Measurements from ENCODE around the gene LDB2. TPM values are rescaled to one million over a fixed set of nuclear protein-coding genes. Genes with fewer than 3 reads are reported as not detected.

LDB2 gene
- total and polyA plus RNA-seq, 2 of the 8 experiments (the other 6 are each of a cell fraction or from before 2014, with no cell fraction given) = 57.0 to 140 TPM

DNA sequence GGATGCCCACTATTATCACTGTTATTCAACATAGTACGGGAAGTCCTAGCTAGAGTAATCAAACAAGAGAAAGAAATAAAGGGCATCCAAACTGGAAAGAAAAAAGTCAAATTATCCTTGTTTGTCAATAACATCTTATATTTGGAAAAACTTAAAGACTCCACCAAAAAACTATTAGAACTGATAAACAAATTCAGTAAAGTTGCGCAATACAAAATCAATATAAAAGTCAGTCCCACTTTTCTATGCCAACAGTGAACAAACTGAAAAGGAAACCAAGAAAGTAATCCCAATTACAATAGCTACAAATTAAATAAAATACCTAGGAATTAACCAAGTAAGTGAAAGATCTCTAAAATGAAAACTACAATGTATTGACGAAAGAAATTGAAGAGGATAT lies 321.3 kb downstream of the LDB2 start:
- no peaks in the 10 kb centered on the region for H3K79me2 ChIP-seq (ENCODE audit: control insufficient read depth in 1 of 2, insufficient read depth in 2 of 2, low read length in 2 of 2)
- H4K5ac ChIP-seq (ENCODE audit: insufficient read length, low read depth, low read length) = no peak overlapping the region
- no peak overlapping the region for H3K9ac ChIP-seq (replicated peaks in 1 of 4; ENCODE audit: extremely low read depth in 1 of 4, low read depth in 3 of 4, low read length in 3 of 4)
- no peak overlapping the region for H4K8ac ChIP-seq (ENCODE audit: extremely low read depth, insufficient read depth, low read length)
- H3K4me3 ChIP-seq (ENCODE audit: extremely low read depth in 1 of 4, insufficient read depth in 2 of 4, low read depth in 3 of 4, low read length in 4 of 4) = no peak overlapping the region
- no peaks in the 10 kb centered on the region for H3K79me1 ChIP-seq (ENCODE audit: low read depth, low read length)
- ChIA-PET POLR2A (ENCODE audit: partially characterized antibody) (no interaction called here), CTCF (ENCODE audit: partially characterized antibody) (interaction anchor here (0.6 kb wide), 1 partner anchor 183 kb away, joined by 3 read pairs; no protein-coding TSS in a partner anchor)
- H3K23ac ChIP-seq (ENCODE audit: insufficient read length) = no peak overlapping the region
- H2BK20ac ChIP-seq (ENCODE audit: low read length) = no peak overlapping the region
- H3K4ac ChIP-seq (replicated peaks; ENCODE audit: insufficient read length, low read depth, low read length) = no peak overlapping the region
- H3K18ac ChIP-seq (ENCODE audit: extremely low read depth, low read length) = no peak overlapping the region
- H3K4me2 ChIP-seq (ENCODE audit: insufficient read depth in 1 of 2, low read depth in 2 of 2, low read length in 2 of 2) = no peak overlapping the region
- H3K56ac ChIP-seq (replicated peaks; ENCODE audit: insufficient read length, low read depth, low read length) = no peak overlapping the region
- H4K20me1 ChIP-seq (replicated peaks in 1 of 2; ENCODE audit: control insufficient read depth in 1 of 2, insufficient read depth in 2 of 2, low read length in 2 of 2) = peaks cover 0 to 2% of the 10 kb centered on the region in 2 experiments
- no peaks in the 10 kb centered on the region; the same call in 1 of the 2 replicates for H3K23me2 ChIP-seq (ENCODE audit: low read depth, low read length)
- H3K36me3 ChIP-seq (ENCODE audit: control insufficient read depth in 2 of 4, insufficient read depth in 4 of 4, low read length in 3 of 4) = no peaks in the 10 kb centered on the region
- no peak for TF ChIP-seq KDM5A (IDR thresholded peaks at IDR 0.05; ENCODE audit: low read length)
- no peak for TF ChIP-seq JUN (IDR thresholded peaks at IDR 0.05; ENCODE audit: low read depth, low read length)
- no peak for TF ChIP-seq SP4 (IDR thresholded peaks at IDR 0.05; ENCODE audit: low read length)
- no peak for TF ChIP-seq TEAD4 (IDR thresholded peaks at IDR 0.05; ENCODE audit: low read depth, low read length)
- TF ChIP-seq SIN3A (conservative IDR thresholded peaks at IDR 0.05 in 1 of 2, IDR thresholded peaks at IDR 0.05 in 1 of 2; ENCODE audit: low read depth in 1 of 2, low read length in 2 of 2) = no peak
- TF ChIP-seq CEBPB (IDR thresholded peaks at IDR 0.05; ENCODE audit: low read depth, low read length) = peak; percentile 90
- TF ChIP-seq GTF2F1 (IDR thresholded peaks at IDR 0.05; ENCODE audit: borderline replicate concordance, low read depth, low read length) = no peak
- no peak for TF ChIP-seq TBP (IDR thresholded peaks at IDR 0.05; ENCODE audit: low read depth, low read length)
- no peak overlapping the region for H2BK12ac ChIP-seq (ENCODE audit: low read depth, low read length)
- H3K9me3 ChIP-seq (ENCODE audit: insufficient read depth in 2 of 2, low read depth in 1 of 2, low read length in 1 of 2) = no peaks in the 10 kb centered on the region
- no peak for DNase-seq (ENCODE audit: low read depth in 1 of 2, low spot score in 2 of 2)
- H2BK5ac ChIP-seq (ENCODE audit: low read depth, low read length) = no peak overlapping the region
- no peak overlapping the region for H2AFZ ChIP-seq (ENCODE audit: low read length)
- no peaks in the 10 kb centered on the region for H3K27me3 ChIP-seq (replicated peaks in 1 of 4; ENCODE audit: control insufficient read depth in 3 of 4, extremely low read depth in 1 of 4, insufficient read depth in 3 of 4, low read length in 3 of 4)
- no peak overlapping the region for H2BK15ac ChIP-seq (ENCODE audit: low read length)
- no peak overlapping the region for H2BK120ac ChIP-seq (replicated peaks; ENCODE audit: low read depth, low read length)
- no peak overlapping the region for H3K27ac ChIP-seq (ENCODE audit: low read depth, low read length)
- H3K14ac ChIP-seq (ENCODE audit: insufficient read length) = no peak overlapping the region
- FAIRE-seq = no peak
- no peak overlapping the region for H4K91ac ChIP-seq (replicated peaks; ENCODE audit: insufficient read length, low read length)
- H2AK5ac ChIP-seq (ENCODE audit: low read depth, low read length) = no peak overlapping the region
- no peaks in the 10 kb centered on the region for H3K4me1 ChIP-seq (replicated peaks in 1 of 4; ENCODE audit: control insufficient read depth in 3 of 4, insufficient read depth in 4 of 4, low read length in 3 of 4)
- 91% methylated on average over 3 of the region's 3 CpGs; no CpG with 5 or more reads in 1 of the 2 experiments for WGBS, 2 experiments (ENCODE audit: extremely low coverage in 1 of 2, insufficient coverage in 1 of 2, insufficient read length in 1 of 2, insufficient replicate concordance in 2 of 2, low coverage in 1 of 2, low lambda C conversion rate in 2 of 2, missing lambda C conversion rate in 1 of 2)

All from H1 (cell line).